ENCODE measurements around the gene SEMA3B.

DNA sequence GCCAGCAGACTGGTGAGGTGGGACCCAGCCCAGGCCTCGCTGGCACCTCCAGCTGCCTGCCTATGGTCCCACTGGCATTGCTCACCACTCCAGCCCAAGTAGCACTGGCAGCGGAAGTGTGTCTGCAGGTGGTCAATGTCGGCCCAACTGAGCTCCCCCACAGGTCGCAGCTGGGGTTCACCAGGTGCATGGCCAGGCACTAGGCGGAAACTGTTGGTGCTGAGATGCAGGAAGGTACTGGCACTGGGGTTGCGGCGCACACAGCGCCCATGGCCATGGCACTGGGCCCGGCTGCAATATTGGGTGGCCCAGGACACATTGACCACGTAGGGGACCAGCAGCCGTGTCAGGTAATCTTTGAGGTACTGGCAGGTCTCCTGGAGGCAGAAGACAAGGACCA lies 49.2 kb downstream of the SEMA3B start:
- no peak for TF ChIP-seq POLR2A (IDR thresholded peaks at IDR 0.05)
- TF ChIP-seq, protein P1, sequence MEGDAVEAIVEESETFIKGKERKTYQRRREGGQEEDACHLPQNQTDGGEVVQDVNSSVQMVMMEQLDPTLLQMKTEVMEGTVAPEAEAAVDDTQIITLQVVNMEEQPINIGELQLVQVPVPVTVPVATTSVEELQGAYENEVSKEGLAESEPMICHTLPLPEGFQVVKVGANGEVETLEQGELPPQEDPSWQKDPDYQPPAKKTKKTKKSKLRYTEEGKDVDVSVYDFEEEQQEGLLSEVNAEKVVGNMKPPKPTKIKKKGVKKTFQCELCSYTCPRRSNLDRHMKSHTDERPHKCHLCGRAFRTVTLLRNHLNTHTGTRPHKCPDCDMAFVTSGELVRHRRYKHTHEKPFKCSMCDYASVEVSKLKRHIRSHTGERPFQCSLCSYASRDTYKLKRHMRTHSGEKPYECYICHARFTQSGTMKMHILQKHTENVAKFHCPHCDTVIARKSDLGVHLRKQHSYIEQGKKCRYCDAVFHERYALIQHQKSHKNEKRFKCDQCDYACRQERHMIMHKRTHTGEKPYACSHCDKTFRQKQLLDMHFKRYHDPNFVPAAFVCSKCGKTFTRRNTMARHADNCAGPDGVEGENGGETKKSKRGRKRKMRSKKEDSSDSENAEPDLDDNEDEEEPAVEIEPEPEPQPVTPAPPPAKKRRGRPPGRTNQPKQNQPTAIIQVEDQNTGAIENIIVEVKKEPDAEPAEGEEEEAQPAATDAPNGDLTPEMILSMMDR (IDR thresholded peaks at IDR 0.05): no peak
